ENCODE measurements around the gene WNT7A.

Gene WNT7A

GRCh38 chr3:13885704-13886010, 5.8 kb upstream of the WNT7A start:
- in situ Hi-C loops (cut with MboI; ENCODE audit: low sequenced_read_pairs): no loop called here

- in situ Hi-C loops (cut with MboI; ENCODE audit: low sequenced_read_pairs): no loop called here
Measured at GRCh38 chr3:13884851-13885703, 5.2 kb upstream of the WNT7A start.

GRCh38 chr3:13883681-13884080, 3.8 kb upstream of the WNT7A start:
- in situ Hi-C loops (cut with MboI; ENCODE audit: low sequenced_read_pairs): no loop called here

- in situ Hi-C loops (cut with MboI; ENCODE audit: low sequenced_read_pairs): no loop called here
Measured at GRCh38 chr3:13882876-13883275, 3.0 kb upstream of the WNT7A start.

- in situ Hi-C loops (cut with MboI; ENCODE audit: low sequenced_read_pairs): no loop called here
Measured at GRCh38 chr3:13881536-13882410, 1.9 kb upstream of the WNT7A start.

GRCh38 chr3:13880811-13881156, 913 bp upstream of the WNT7A start:
- in situ Hi-C loops (cut with MboI; ENCODE audit: low sequenced_read_pairs): no loop called here

- in situ Hi-C loops (cut with MboI; ENCODE audit: low sequenced_read_pairs): no loop called here
Measured at GRCh38 chr3:13879102-13879945, 547 bp downstream of the WNT7A start.

GRCh38 chr3:13878281-13879101, 1.4 kb downstream of the WNT7A start:
- in situ Hi-C loops (cut with MboI; ENCODE audit: low sequenced_read_pairs): no loop called here

GRCh38 chr3:13877911-13878280, 2.0 kb downstream of the WNT7A start:
- in situ Hi-C loops (cut with MboI; ENCODE audit: low sequenced_read_pairs): no loop called here

- in situ Hi-C loops (cut with MboI; ENCODE audit: low sequenced_read_pairs): no loop called here
Measured at GRCh38 chr3:13876451-13877100, 3.3 kb downstream of the WNT7A start.

GRCh38 chr3:13874891-13875290, 5.0 kb downstream of the WNT7A start:
- in situ Hi-C loops (cut with MboI; ENCODE audit: low sequenced_read_pairs): no loop called here

- in situ Hi-C loops (cut with MboI; ENCODE audit: low sequenced_read_pairs): no loop called here
Measured at GRCh38 chr3:13873818-13874217, 6.1 kb downstream of the WNT7A start.

- in situ Hi-C loops (cut with MboI; ENCODE audit: low sequenced_read_pairs): no loop called here
Measured at GRCh38 chr3:13872451-13872850, 7.4 kb downstream of the WNT7A start.

GRCh38 chr3:13871791-13872190, 8.1 kb downstream of the WNT7A start:
- in situ Hi-C loops (cut with MboI; ENCODE audit: low sequenced_read_pairs): no loop called here

GRCh38 chr3:13870902-13871301, 9.0 kb downstream of the WNT7A start:
- in situ Hi-C loops (cut with MboI; ENCODE audit: low sequenced_read_pairs): no loop called here

- in situ Hi-C loops (cut with MboI; ENCODE audit: low sequenced_read_pairs): no loop called here
Measured at GRCh38 chr3:13869761-13870343, 10.0 kb downstream of the WNT7A start.

- in situ Hi-C loops (cut with MboI; ENCODE audit: low sequenced_read_pairs): no loop called here
Measured at GRCh38 chr3:13868844-13869724, 10.8 kb downstream of the WNT7A start.

- in situ Hi-C loops (cut with MboI; ENCODE audit: low sequenced_read_pairs): no loop called here
Measured at GRCh38 chr3:13867732-13868131, 12.1 kb downstream of the WNT7A start.

All from HL-60/S4 treated with phorbol 12-myristate 13-acetate at 8.2 ng/mL for 4 days and 3 days (cell line).